Measurements from ENCODE around the gene ATF7IP2. TPM values are rescaled to one million over a fixed set of nuclear protein-coding genes. Genes with fewer than 3 reads are reported as not detected.
"Not testable (repeated sequence)": the region's sequence is repeated elsewhere in the genome, so short reads cannot be mapped to it uniquely, and the experiment has no call there.

ATF7IP2 gene
- total RNA-seq, 2 experiments from 2014 or later: 12.3 to 12.4 TPM

DNA sequence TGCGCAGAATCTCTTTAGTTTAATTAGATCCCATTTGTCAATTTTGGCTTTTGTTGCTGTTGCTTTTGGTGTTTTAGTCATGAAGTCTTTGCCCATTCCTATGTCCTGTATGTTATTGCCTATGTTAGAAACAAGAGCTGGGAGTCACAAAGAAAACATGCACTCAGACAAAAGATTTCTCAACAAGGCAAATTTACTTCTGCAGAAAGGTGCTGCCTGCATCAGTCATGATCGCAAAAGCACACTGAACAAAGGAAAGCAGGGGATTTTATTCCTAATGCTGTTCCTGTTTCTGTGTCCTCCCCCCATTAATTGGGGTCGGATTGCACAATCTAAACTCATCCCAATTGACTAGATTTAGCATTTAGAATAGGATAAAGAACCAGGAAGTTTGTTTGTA, 55.9 kb downstream of the ATF7IP2 start:
- POLR2A ChIA-PET: no interaction called here
- CTCF ChIA-PET: no interaction called here

DNA sequence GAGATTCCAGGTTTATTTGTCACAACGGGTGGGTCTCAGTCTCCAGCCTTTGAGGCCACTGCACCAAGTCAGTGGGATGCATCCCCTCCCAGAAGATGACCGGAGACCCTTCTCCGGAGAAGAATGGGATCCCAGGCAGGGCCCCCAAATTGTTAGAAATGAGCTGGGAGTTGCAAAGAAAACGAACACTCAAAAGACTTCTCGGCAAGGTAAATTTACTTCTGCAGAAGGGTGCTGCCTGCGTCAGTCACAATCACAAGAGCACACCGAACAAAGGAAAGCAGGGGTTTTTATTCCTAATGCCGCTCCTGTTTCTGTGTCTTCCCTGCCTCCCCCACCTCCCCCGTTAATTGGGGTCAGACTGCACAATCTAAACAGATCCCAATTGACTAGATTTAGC, 61.4 kb downstream of the ATF7IP2 start:
- ChIA-PET CTCF (no interaction called here), POLR2A (no interaction called here)

DNA sequence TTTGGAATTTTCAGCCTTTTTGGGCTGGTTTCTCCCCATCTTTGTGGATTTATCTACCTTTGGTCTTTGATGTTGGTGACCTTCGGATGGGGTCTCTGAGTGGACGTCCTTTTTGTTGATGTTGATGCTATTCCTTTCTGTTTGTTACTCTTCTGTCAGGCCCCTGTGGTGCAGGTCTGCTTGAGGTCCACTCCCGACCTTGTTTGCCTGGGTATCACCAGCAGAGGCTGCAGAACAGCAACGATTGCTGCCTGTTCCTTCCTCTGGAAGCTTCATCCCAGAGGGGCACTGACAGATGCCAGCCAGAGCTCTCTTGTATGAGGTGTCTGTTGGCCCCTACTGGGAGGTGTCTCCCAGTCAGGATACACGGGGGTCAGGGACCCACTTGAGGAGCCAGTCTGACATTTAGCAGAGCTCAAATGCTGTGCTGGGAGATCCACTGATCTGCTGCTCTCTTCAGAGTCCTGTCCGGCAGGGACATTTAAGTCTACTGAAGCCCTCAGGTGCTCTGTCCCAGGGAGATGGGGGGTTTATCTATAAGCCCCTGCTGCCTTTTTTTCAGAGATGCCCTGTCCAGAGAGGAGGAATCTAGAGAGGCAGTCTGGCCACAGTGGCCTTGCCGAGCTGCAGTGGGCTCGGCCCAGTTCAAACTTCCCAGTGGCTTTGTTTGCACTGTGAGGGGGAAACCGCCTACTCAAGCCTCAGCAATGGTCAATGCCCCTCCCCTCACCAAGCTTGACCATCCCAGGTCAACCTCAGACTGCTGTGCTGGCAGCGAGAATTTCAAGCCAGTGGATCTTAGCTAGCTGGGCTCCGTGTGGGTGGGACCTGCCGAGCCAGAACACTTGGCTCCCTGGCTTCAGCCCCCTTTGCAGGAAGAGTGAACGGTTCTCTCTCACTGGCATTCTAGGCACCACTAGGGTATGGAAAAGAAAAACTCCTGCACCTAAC, 66.6 kb downstream of the ATF7IP2 start:
- POLR2A ChIA-PET, CTCF ChIA-PET: not testable (repeated sequence)

DNA sequence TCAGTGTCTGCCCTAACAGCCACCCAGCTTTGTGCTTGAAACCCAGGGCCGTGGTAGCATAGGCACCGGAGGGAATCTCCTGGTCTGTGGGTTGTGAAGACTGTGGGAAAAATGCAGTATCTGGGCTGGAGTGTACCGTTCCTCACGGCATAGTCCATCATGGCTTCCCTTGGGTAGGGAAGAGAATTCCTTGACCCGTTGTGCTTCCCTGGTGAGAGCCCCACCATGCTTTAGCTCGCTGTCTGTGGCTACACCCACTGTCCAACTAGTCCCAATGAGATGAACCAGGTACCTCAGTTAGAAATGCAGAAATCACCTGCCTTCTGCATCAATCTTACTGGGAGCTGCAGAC, 67.3 kb downstream of the ATF7IP2 start:
- CTCF ChIA-PET: no interaction called here
- POLR2A ChIA-PET: no interaction called here

DNA sequence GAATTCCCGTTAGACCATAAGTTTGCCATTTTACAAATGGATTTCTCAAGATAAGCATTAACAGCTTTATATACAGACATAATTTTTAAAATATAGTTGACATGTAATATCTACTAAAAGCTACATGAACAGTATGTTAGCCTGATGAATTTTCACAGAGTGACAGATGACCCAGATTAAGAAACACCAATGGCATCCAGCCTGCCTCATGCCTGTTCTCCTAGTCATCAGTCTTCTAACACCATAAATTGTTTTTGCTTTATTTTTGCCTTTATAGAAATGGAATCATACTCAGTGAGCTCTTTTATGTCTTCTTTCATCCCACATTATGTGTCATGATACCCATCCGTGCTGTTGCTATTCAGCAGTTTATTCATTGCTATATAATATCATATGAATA, 80.0 kb downstream of the ATF7IP2 start:
- ChIA-PET POLR2A (no interaction called here), CTCF (no interaction called here)

DNA sequence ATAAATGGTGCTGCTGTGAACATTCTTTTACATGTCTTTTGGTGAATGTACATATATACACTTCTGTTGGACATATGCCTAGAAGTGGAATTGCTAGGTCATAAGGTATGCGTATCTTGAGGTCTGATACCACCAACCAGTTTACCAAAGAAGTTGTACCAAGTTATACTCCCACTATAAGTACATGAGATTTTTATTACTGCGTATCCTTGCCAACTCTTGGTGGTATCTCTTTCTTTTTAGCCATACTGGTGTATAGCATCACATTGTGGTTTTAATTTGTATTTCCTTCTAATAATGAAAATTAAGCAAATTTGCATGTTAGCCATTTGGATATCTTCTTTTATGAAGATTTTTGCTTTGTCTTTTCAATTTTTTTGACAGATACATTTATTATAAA, 80.5 kb downstream of the ATF7IP2 start:
- POLR2A ChIA-PET: no interaction called here
- CTCF ChIA-PET: no interaction called here

DNA sequence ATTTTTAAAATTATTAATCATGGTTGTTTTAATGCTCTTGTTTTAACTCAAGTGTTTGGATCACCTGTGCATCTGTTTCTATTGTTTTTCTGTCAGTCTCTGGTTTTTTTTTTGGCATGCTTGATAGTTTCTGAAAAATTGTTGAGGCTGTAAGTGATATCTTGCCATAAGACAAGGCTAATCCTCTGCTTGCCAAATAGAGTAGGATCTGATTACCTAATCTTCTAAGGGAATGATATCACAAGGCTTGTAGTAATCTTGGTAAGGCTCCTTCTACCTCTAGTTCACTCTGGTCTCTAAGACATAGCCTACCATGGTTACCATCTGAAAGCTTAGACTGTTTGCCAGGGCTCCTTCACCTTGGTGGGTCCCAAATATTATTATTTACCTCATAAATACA, 81.0 kb downstream of the ATF7IP2 start:
- ChIA-PET POLR2A (no interaction called here), CTCF (interaction anchor here (0.7 kb wide), 1 partner anchor 10 kb away, joined by 3 read pairs; no protein-coding TSS in a partner anchor)

DNA sequence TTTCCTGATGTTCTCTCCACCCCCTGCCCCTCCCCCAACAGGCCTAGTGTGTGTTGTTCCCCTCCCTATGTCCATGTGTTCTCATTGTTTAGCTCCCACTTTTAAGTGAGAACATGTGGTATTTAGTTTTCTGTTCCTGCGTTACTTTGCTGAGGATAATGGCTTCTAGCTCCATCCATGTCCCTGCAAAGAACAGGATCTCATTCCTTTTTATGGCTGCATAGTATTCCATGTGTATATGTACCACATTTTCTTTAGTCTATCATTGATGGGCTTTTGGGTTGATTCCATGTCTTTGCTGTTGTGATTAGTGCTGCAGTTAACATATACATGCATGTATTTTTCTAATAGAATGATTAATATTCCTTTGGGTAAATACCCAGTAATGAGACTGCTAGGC, 90.8 kb downstream of the ATF7IP2 start:
- POLR2A ChIA-PET, CTCF ChIA-PET: not testable (repeated sequence)

DNA sequence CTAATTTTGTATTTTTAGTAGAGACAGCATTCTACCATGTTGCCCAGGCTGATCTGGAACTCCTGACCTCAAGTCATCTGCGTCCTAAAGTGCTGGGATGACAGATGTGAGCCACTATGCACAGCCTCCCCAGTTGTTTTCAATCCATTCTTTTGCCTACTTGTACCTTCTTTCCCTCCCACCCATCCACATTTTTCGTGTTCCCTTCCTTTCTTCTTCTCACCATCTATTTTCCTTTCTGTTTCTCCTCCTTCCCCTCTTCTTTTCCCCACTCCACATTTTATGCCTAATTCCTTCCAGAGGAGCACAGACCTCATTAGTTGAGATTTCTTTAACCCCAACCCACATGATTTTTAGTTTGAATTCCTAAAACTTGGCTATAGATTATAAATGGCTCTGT, 94.3 kb downstream of the ATF7IP2 start:
- POLR2A ChIA-PET: no interaction called here
- CTCF ChIA-PET: interaction anchor here (0.7 kb wide), 1 partner anchor 167 kb away, joined by 3 read pairs; no protein-coding TSS in a partner anchor

DNA sequence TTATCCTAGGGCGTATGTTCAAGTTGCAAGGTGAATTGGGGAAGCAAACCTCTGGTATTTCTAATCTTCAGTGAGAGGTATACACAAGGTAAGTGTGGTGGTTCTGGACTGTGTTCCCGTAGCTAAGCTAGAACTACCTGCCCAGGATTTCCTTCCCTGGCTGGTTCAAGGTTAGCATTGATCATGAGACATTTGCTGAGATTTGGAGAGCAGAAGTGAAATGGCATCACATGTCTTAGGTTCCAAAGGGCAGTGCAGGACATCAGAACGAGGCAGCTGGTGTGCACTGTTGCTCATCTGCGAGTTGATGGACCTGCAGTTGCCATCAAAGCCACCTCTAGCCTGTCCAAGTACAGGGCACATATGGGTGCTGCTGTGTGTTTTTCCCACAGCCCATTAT, 99.3 kb downstream of the ATF7IP2 start:
- ChIA-PET POLR2A (no interaction called here), CTCF (no interaction called here)

DNA sequence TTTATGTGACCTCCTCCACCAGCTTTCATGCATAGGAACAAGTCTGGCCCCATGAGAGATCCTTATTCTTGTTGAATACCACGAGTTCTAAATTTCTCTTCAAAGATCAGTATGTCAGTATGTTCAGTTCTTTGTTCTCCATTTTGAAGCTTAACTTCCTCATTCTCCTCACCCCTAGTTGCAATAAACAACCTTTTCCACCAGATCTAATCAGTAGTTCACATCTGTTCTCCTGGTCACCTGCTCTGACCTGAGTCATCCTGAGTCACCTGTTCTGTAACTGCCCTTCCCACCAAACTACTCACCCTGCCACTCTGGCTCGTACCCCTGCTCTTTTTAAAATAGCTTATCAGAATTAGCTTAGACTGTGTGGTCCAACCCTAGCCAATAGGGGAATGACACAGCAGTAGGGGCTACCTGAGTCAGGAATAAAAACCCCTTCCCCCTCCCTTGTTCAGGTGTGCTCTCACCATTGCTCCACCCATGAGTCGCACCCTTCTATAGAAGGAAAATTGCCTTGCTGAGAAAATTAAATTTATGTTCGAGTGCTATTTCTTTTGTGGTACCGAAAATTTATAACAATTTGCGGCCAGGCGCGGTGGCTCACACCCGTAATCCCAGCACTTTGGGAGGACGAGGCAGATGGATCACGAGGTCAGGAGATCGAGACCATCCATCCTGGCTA, 100.0 kb downstream of the ATF7IP2 start:
- CTCF ChIA-PET: no interaction called here

DNA sequence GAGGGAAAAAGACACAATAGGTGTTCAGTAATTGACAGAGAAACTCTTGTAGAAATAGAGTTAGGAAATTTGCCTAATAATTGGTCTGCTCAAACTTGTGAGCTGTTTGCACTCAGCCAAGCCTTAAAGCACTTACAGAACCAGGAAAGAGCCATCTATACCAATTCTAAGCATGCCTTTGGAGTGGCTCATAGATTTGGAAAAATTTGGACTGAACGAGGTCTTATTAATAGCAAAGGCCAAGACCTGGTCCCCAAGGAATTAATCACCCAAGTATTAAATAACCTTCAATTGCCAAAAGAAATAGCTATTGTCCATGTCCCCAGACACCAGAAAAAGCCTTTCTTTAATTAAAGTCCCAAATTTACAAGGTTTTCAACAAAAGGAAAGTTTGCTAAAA, 104.3 kb downstream of the ATF7IP2 start:
- POLR2A ChIA-PET: no interaction called here
- CTCF ChIA-PET: interaction anchor here (0.8 kb wide), 1 partner anchor 25 kb away, joined by 3 read pairs; no protein-coding TSS in a partner anchor

More for the DNA sequence above, 100.0 kb downstream of the ATF7IP2 start:
- POLR2A ChIA-PET: no interaction called here

DNA sequence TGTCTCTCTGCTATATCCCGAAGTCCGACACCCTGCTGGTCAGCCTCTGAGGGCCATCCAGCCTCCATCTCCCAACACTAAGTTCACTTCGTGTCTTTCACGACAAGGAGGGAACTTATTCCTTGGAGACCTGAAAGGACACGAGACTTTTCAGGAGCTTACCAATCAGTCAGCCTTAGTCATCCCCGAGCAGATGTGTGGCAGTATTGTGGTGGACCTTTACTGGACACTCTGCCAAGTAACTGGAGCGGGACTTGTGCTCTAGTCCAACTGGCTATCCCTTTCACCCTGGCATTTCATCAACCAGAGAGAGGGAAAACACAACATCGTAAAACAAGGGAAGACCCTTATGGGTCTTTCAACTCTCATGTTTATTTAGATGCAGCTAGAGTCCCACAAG, 107.4 kb downstream of the ATF7IP2 start:
- CTCF ChIA-PET: interaction anchor here (1.1 kb wide), 1 partner anchor 249 kb away, joined by 3 read pairs; no protein-coding TSS in a partner anchor
- POLR2A ChIA-PET: no interaction called here

DNA sequence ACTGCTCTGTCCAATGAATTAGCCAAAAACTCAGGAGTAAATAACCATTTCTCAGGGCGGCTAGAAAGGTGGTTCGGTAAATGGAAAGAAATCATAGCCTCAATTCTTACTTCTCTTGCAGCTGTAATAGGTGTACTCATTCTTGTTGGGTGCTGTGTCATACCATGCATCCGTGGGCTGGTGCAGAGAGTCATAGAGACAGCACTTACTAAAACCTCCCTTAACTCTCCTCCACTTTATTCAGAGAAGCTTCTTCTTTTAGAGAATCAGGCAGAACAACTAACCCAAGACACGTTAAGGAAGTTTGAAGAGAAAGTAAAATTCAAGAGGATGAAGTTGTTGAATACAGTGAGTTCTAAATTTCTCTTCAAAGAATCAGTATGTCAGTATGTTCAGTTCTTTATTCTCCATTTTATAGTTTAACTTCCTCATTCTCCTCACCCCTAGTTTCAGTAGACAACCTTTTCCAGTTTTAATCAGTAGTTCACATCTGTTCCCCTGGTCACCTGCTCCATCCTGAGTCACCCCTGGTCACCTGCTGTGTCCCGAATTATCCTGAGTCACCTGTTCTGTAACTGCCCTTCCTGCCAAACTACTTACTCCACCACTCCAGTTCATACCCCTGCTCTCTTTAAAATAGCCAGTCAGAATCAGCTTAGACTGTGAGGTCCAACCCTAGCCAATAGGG, 108.6 kb downstream of the ATF7IP2 start:
- CTCF ChIA-PET: no interaction called here
- POLR2A ChIA-PET: no interaction called here

DNA sequence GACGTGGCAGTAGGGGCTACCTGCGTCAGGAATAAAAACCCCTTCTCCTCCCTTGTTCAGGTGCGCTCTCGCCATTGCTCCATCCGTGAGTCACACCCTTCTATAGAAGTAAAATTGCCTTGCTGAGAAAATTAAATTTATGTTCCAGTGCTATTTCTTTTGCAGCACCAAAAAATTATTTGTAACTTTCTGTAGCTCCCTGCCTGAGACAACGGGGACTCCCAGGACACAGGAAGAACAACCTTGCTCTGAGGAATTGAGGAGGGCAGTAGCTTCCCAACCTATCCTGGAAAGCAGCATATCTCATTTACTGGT, 109.1 kb downstream of the ATF7IP2 start:
- POLR2A ChIA-PET: no interaction called here

DNA sequence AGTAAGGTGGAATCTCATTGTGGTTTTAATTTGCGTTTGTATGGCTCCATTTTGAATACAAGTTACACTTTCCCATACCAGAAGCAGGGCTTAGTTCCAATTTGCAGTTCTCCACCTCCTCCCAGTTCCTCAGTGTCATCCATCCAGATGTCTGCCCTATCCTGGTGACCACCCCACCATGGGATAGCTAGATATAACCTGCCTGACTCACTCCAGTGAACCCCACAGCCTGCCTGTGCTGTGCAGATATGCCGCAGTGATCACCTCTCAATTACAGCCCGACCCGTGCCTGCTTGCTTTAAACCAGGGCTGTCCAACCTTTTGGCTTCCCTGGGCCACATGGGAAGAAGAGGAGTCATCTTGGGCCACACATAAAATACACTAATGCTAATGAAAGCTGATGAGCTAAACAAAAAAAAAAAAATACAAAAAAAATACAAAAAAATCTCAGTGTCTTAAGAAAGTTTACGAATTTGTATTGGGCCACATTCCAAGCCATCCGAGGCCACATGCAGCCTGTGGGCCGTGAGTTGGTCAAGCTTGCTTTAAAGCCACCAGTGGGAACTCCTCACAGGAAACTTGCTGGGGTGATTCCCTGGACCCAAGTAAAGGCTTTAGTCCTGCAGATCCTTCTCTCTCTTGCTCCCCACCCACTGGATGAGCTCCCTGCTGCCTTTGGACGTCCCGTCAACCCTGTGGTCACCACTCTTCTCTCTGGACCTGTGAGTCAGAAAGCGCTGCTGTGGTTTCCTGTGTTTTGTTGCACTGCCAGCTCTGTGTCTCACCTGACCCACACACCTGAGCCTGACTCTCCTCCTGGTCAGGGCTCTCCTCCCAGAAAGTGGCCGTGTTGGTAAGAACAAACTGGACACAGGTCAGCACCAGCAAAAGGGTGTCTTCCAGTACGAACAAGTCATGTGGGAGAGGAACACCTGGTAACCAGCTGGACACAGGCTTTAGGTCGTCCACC, 111.6 kb downstream of the ATF7IP2 start:
- CTCF ChIA-PET: interaction anchor here (1.2 kb wide), 1 partner anchor 241 kb away, joined by 3 read pairs; no protein-coding TSS in a partner anchor
- POLR2A ChIA-PET: interaction anchor here (0.6 kb wide), 1 partner anchor 227 kb away, joined by 8 read pairs; no protein-coding TSS in a partner anchor

More for the DNA sequence above, 109.1 kb downstream of the ATF7IP2 start:
- CTCF ChIA-PET: no interaction called here

DNA sequence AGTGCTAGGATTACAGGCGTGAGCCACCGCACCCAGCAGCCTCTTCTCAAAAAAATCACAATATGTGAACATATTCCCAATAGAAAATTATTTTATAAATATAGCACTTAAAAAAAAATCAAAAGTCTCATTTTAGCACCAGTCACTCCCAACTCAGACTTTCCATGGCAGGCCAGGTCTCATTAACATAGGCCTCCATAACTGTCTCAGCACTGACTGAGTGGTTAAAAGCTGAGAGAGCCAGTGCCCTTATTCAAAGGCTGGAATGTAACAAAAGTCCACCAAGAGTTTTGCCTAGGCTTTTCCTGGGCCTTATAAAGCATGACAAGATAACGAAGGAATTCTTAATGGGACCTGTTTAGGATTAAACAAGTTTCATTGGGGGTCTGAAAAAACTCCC, 114.7 kb downstream of the ATF7IP2 start:
- ChIA-PET POLR2A (no interaction called here), CTCF (interaction anchor here (1.0 to 1.3 kb wide), 2 partner anchors 9 to 16 kb away, joined by 3 to 4 read pairs; no protein-coding TSS in a partner anchor)

DNA sequence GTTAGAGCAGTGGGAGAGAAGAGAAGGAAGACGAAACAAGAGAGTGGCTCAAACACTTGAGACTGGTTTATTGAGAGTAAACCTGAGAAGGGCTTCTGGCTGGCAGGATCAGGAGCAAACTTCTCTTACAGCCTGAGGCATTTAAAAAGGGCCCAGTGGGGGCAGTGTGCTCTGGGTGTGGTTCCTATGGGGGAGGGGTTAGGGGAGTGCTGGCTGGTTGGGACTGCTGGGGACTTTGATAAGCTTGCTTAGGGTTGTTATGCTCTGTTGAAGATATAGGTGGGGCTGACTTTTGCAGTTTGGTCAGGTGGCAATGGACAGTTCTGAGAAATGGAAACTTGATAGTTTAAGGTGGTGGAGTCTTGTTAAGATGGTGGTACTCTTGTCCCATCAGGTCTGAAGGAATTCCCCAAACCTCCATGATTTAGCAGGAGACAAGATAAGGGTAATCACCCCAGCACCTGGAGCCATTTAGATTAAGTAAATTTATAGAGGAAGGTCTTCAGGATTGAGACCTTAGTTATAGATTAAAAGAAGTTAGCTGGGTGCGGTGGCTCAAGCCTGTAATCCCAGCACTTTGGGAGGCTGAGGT, 115.3 kb downstream of the ATF7IP2 start:
- POLR2A ChIA-PET: no interaction called here
- CTCF ChIA-PET: interaction anchor here (1.0 kb wide), 1 partner anchor 16 kb away, joined by 3 read pairs; no protein-coding TSS in a partner anchor

DNA sequence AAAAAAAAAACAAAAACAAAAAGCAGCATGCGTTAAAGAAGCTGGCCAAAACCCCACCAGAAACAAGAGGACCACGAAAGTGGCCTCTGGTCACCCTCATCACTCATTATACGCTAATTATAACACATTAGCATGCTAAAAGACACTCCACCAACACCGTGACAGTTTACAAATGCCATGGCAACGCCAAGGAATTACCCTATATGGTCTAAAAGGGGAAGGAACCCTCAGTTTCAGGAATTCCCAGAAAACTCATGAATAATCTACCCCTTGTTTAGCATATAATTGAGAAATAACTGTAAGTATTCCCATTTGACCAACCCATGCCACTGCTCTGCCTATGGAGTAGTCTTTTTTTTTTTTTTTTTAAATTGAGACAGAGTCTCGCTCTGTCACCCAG, 116.9 kb downstream of the ATF7IP2 start:
- CTCF ChIA-PET: interaction anchor here (0.8 kb wide), 1 partner anchor 246 kb away, joined by 3 read pairs; no protein-coding TSS in a partner anchor
- POLR2A ChIA-PET: no interaction called here
